ENCODE measurements around the gene ANKRD7.

ANKRD7 gene

DNA sequence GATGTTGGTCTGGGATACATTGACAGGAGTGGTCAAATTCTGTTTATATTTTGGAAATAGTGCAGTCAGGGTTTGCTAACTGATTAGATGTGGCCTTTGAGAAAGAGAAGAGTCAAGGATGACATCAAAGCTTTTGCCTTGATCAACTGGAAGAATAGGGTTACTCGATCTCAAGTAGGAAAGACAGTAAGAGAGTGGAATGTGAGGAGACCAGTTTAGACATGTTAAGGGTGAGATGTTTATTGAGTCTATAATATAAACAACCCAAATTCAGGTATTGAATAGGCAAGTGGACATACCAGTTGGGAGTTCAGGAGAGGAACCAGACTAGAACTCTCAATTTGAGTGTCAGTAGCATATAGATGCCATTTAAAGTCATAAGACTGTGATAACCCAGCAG, 1.9 kb upstream of the ANKRD7 start:
- Histone ChIP-seq H3K4me1 (ENCODE audit: control insufficient read depth, insufficient read depth, low read length) (no peaks in the 10 kb centered on the region), H3K27ac (ENCODE audit: extremely low read depth, low read depth, low read length) (no peak overlapping the region), H3K36me3 (ENCODE audit: control insufficient read depth in 2 of 2, insufficient read depth in 1 of 2, low read length in 2 of 2) (no peaks in the 10 kb centered on the region), H3K9me3 (ENCODE audit: control insufficient read depth, insufficient read depth, low read depth, low read length) (no peaks in the 10 kb centered on the region), H3K4me3 (ENCODE audit: low read depth, low read length) (no peak overlapping the region)
- POLR2A ChIA-PET, result no interaction called here
- TF ChIP-seq ZNF791 (tag by site-specific recombination; IDR thresholded peaks at IDR 0.05) (no peak), ZNF266 (tag by site-specific recombination; IDR thresholded peaks at IDR 0.05; ENCODE audit: low read depth) (no peak), ZNF596 (tag by site-specific recombination; IDR thresholded peaks at IDR 0.05) (no peak), ZNF394 (tag by site-specific recombination; IDR thresholded peaks at IDR 0.05; ENCODE audit: borderline replicate concordance) (no peak), ZNF221 (tag by site-specific recombination; IDR thresholded peaks at IDR 0.05; ENCODE audit: borderline replicate concordance) (no peak)
- CTCF ChIA-PET, result no interaction called here

DNA sequence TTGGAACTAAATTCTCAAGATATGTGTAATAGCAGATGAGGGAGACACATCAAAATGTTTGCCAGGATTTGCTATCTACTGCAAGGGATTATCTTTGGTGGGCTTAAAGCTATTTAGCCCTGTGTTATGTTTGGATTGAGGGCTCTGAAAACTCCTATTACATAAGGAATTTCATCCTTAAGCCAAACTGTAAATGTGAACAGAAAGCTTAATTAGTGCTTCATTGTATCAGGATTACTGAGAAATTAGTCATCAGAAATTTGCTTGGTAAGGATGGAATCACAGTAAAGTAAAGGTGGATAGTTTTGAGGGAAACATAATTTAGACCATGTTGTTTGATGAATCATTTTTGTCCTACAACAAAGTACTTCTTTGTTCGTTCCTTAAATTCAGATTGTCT, 8.3 kb downstream of the ANKRD7 start:
- Histone ChIP-seq H3K9me3 (ENCODE audit: control insufficient read depth, insufficient read depth, low read depth, low read length) (no peaks in the 10 kb centered on the region), H3K27ac (ENCODE audit: extremely low read depth, low read depth, low read length) (no peak overlapping the region), H3K4me1 (ENCODE audit: control insufficient read depth, insufficient read depth, low read length) (no peaks in the 10 kb centered on the region), H3K36me3 (ENCODE audit: control insufficient read depth in 2 of 2, insufficient read depth in 1 of 2, low read length in 2 of 2) (no peaks in the 10 kb centered on the region), H3K4me3 (ENCODE audit: low read depth, low read length) (no peak overlapping the region)
- CTCF ChIA-PET, result interaction anchor here (0.6 kb wide), 1 partner anchor 50 kb away, joined by 4 read pairs; no protein-coding TSS in a partner anchor
- no peak for TF ChIP-seq SP2 (tag by site-specific recombination; IDR thresholded peaks at IDR 0.05)
- TF ChIP-seq, protein P1, sequence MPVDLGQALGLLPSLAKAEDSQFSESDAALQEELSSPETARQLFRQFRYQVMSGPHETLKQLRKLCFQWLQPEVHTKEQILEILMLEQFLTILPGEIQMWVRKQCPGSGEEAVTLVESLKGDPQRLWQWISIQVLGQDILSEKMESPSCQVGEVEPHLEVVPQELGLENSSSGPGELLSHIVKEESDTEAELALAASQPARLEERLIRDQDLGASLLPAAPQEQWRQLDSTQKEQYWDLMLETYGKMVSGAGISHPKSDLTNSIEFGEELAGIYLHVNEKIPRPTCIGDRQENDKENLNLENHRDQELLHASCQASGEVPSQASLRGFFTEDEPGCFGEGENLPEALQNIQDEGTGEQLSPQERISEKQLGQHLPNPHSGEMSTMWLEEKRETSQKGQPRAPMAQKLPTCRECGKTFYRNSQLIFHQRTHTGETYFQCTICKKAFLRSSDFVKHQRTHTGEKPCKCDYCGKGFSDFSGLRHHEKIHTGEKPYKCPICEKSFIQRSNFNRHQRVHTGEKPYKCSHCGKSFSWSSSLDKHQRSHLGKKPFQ (tag by site-specific recombination; IDR thresholded peaks at IDR 0.05), result no peak
- TF ChIP-seq ZNF202 (tag by site-specific recombination; IDR thresholded peaks at IDR 0.05; ENCODE audit: borderline replicate concordance), result no peak
- no peak for TF ChIP-seq ZNF2 (tag by site-specific recombination; IDR thresholded peaks at IDR 0.05)
- TF ChIP-seq, protein P2, sequence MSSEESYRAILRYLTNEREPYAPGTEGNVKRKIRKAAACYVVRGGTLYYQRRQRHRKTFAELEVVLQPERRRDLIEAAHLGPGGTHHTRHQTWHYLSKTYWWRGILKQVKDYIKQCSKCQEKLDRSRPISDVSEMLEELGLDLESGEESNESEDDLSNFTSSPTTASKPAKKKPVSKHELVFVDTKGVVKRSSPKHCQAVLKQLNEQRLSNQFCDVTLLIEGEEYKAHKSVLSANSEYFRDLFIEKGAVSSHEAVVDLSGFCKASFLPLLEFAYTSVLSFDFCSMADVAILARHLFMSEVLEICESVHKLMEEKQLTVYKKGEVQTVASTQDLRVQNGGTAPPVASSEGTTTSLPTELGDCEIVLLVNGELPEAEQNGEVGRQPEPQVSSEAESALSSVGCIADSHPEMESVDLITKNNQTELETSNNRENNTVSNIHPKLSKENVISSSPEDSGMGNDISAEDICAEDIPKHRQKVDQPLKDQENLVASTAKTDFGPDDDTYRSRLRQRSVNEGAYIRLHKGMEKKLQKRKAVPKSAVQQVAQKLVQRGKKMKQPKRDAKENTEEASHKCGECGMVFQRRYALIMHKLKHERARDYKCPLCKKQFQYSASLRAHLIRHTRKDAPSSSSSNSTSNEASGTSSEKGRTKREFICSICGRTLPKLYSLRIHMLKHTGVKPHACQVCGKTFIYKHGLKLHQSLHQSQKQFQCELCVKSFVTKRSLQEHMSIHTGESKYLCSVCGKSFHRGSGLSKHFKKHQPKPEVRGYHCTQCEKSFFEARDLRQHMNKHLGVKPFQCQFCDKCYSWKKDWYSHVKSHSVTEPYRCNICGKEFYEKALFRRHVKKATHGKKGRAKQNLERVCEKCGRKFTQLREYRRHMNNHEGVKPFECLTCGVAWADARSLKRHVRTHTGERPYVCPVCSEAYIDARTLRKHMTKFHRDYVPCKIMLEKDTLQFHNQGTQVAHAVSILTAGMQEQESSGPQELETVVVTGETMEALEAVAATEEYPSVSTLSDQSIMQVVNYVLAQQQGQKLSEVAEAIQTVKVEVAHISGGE (tag by site-specific recombination; conservative IDR thresholded peaks at IDR 0.05; ENCODE audit: low read depth), result no peak
- TF ChIP-seq ZSCAN30 (tag by site-specific recombination; IDR thresholded peaks at IDR 0.05), result no peak
- TF ChIP-seq ZNF174 (tag by site-specific recombination; IDR thresholded peaks at IDR 0.05), result no peak
- TF ChIP-seq ZNF214 (tag by site-specific recombination; IDR thresholded peaks at IDR 0.05; ENCODE audit: borderline replicate concordance), result no peak
- POLR2A ChIA-PET, result no interaction called here

DNA sequence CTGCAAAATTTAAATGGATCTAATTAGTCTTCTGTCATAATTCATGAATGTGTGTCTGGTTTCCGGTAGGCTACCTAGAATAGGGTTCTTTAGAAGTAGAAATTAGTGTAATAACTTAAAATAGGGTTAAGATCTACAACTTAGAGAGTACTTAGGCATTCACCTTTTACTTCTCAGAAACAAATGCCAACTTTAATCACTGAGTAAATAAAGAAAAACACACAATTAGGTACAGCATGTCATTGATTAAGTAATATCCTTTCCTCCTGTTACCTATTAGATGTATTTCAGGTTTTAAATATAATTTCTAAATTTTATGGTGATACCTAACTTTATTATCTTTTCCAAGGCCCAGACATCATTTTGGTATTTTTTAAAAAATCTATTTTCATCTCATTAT, 9.3 kb downstream of the ANKRD7 start:
- Histone ChIP-seq H3K4me1 (ENCODE audit: control insufficient read depth, insufficient read depth, low read length) (no peaks in the 10 kb centered on the region), H3K27ac (ENCODE audit: extremely low read depth, low read depth, low read length) (no peak overlapping the region), H3K4me3 (ENCODE audit: low read depth, low read length) (no peak overlapping the region), H3K36me3 (ENCODE audit: control insufficient read depth in 2 of 2, insufficient read depth in 1 of 2, low read length in 2 of 2) (no peaks in the 10 kb centered on the region), H3K9me3 (ENCODE audit: control insufficient read depth, insufficient read depth, low read depth, low read length) (no peaks in the 10 kb centered on the region)
- TF ChIP-seq ZBTB1 (tag by site-specific recombination; IDR thresholded peaks at IDR 0.05) (no peak), ZNF174 (tag by site-specific recombination; IDR thresholded peaks at IDR 0.05) (no peak), ZNF544 (tag by site-specific recombination; IDR thresholded peaks at IDR 0.05) (no peak), ZNF510 (tag by site-specific recombination; IDR thresholded peaks at IDR 0.05; ENCODE audit: insufficient replicate concordance) (no peak), YY2 (tag by site-specific recombination; IDR thresholded peaks at IDR 0.05) (no peak), WT1 (tag by site-specific recombination; IDR thresholded peaks at IDR 0.05) (no peak)
- ChIA-PET CTCF (no interaction called here), POLR2A (no interaction called here)
